HEK293 (cell line): ENCODE data around the gene THAP2.

Experiments
- GLI4 ChIP-seq: fragments of 450-650 bp; formaldehyde crosslinking; IDR thresholded peaks from 2 replicates; pipeline ENCODE4 v1.5.1; 2016; ENCODE audit warnings: missing biosample characterization, missing genetic modification characterization
- ZNF350 ChIP-seq: fragments of 450-650 bp; formaldehyde crosslinking; IDR thresholded peaks from 2 replicates; pipeline ENCODE4 v1.5.0; 2017; ENCODE audit warnings: missing biosample characterization, mild to moderate bottlenecking, missing genetic modification characterization
- ZNF501 ChIP-seq: fragments of 450-650 bp; formaldehyde crosslinking; IDR thresholded peaks from 2 replicates; pipeline ENCODE4 v1.5.1; 2016; ENCODE audit warnings: missing biosample characterization, missing genetic modification characterization
- ZNF843 ChIP-seq: fragments of 450-650 bp; formaldehyde crosslinking; IDR thresholded peaks from 2 replicates; pipeline ENCODE4 v1.5.1; 2016; ENCODE audit warnings: missing biosample characterization, missing genetic modification characterization
- TF ChIP-seq, protein P1 (sequence below): fragments of 450-650 bp; formaldehyde crosslinking; IDR thresholded peaks from 2 replicates; pipeline ENCODE4 v1.5.1; 2016; ENCODE audit warnings: missing biosample characterization, missing genetic modification characterization
- TF ChIP-seq, protein P2 (sequence below): fragments of 450-650 bp; formaldehyde crosslinking; IDR thresholded peaks from 2 replicates; pipeline ENCODE4 v1.5.1; 2016; ENCODE audit warnings: missing biosample characterization, missing genetic modification characterization, low read depth

GRCh38 chr12:71641390-71641789 is 22.7 kb upstream of the THAP2 start:
- TF ChIP-seq ZNF350 (tag by site-specific recombination) = no peak
- no peak for TF ChIP-seq ZNF843
- TF ChIP-seq, protein P1, sequence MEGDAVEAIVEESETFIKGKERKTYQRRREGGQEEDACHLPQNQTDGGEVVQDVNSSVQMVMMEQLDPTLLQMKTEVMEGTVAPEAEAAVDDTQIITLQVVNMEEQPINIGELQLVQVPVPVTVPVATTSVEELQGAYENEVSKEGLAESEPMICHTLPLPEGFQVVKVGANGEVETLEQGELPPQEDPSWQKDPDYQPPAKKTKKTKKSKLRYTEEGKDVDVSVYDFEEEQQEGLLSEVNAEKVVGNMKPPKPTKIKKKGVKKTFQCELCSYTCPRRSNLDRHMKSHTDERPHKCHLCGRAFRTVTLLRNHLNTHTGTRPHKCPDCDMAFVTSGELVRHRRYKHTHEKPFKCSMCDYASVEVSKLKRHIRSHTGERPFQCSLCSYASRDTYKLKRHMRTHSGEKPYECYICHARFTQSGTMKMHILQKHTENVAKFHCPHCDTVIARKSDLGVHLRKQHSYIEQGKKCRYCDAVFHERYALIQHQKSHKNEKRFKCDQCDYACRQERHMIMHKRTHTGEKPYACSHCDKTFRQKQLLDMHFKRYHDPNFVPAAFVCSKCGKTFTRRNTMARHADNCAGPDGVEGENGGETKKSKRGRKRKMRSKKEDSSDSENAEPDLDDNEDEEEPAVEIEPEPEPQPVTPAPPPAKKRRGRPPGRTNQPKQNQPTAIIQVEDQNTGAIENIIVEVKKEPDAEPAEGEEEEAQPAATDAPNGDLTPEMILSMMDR (tag by site-specific recombination) = no peak
- TF ChIP-seq GLI4 (tag by site-specific recombination) = no peak
- TF ChIP-seq, protein P2, sequence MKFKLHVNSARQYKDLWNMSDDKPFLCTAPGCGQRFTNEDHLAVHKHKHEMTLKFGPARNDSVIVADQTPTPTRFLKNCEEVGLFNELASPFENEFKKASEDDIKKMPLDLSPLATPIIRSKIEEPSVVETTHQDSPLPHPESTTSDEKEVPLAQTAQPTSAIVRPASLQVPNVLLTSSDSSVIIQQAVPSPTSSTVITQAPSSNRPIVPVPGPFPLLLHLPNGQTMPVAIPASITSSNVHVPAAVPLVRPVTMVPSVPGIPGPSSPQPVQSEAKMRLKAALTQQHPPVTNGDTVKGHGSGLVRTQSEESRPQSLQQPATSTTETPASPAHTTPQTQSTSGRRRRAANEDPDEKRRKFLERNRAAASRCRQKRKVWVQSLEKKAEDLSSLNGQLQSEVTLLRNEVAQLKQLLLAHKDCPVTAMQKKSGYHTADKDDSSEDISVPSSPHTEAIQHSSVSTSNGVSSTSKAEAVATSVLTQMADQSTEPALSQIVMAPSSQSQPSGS (tag by site-specific recombination) = no peak
- no peak for TF ChIP-seq ZNF501 (tag by site-specific recombination)
